Esophagus muscularis mucosa (tissue), 4 donors: ENCODE data around the gene GRIK4.

Experiments
- EP300 ChIP-seq: sonication (generic); formaldehyde crosslinking; IDR thresholded peaks from one replicate; pipeline ENCODE4 v1.6.1; 2017; ENCODE audit warnings: antibody characterized with exemption
- POLR2A ChIP-seq: fragments of 450-650 bp; IDR thresholded peaks from one replicate; pipeline ENCODE4 v1.6.1; 2017; ENCODE audit warnings: antibody characterized with exemption, moderate library complexity, mild to moderate bottlenecking, low read depth
- POLR2AphosphoS5 ChIP-seq, 2 donors: sonication (generic); formaldehyde crosslinking; IDR thresholded peaks; one replicate each; pipeline ENCODE4 v1.6.1; 2017; ENCODE audit warnings: antibody characterized with exemption in 2 of 2
- TF ChIP-seq, protein P1 (sequence below), 3 experiments: fragments of 200-600 bp in 2 of 3; fragments of 450-650 bp in 1 of 3; sonication (generic) in 2 of 3; IDR thresholded peaks; one replicate each; pipeline ENCODE4 v1.5.1; 2017 to 2019; ENCODE audit warnings: antibody characterized with exemption in 3 of 3, mild to moderate bottlenecking in 2 of 3, moderate library complexity in 1 of 3

DNA sequence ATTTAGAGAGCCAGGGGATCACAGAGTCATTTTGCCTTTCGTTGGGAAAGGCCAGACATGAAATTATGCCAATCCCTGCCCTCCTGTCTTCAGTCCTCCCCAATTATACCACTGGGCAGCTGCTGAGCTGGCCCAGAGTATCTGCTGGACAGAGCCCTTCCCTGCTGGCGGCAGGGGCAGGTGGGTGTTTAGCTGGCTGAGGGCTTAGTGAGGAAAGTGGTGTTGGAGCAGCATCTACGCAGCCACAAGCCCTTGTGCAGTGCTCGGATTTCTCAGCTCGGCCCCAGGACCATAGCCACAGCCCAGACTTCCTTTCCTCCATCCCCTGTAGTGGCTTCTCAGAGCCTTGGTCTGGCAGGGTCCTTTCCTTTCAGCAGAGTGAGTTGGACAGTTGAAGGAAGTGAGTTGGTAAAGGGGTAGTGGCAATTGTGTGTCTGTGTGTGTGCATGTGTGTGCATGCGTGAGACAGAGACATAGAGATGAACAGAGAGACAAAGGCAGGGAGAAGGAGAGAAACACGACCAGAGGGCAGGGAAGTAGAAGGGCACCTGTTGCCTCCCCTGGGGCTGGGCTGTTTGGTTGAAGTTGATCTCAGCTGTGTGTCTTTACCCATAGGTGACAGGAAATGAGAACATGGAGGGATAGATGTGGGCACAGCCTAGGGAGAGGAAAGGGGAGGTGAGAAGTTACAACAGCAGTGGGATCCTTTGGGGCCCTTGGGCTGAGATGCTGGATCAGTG, 66.2 kb downstream of the GRIK4 start:
- TF ChIP-seq POLR2A (no peak), POLR2AphosphoS5 (IDR thresholded peaks at IDR 0.05) (no peak), EP300 (no peak)
- TF ChIP-seq, protein P1, sequence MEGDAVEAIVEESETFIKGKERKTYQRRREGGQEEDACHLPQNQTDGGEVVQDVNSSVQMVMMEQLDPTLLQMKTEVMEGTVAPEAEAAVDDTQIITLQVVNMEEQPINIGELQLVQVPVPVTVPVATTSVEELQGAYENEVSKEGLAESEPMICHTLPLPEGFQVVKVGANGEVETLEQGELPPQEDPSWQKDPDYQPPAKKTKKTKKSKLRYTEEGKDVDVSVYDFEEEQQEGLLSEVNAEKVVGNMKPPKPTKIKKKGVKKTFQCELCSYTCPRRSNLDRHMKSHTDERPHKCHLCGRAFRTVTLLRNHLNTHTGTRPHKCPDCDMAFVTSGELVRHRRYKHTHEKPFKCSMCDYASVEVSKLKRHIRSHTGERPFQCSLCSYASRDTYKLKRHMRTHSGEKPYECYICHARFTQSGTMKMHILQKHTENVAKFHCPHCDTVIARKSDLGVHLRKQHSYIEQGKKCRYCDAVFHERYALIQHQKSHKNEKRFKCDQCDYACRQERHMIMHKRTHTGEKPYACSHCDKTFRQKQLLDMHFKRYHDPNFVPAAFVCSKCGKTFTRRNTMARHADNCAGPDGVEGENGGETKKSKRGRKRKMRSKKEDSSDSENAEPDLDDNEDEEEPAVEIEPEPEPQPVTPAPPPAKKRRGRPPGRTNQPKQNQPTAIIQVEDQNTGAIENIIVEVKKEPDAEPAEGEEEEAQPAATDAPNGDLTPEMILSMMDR (IDR thresholded peaks at IDR 0.05) = no peak
